Iris pigment epithelial cell (primary cell): ENCODE results near the gene MAEA.
"Not testable (repeated sequence)": the region's sequence is repeated elsewhere in the genome, so short reads cannot be mapped to it uniquely, and the experiment has no call there.

Experiments
- DNase-seq: peaks from one replicate; pipeline ENCODE4 v3.0.0-alpha.2; 2011; ENCODE audit warnings: low read depth

MAEA gene

DNA sequence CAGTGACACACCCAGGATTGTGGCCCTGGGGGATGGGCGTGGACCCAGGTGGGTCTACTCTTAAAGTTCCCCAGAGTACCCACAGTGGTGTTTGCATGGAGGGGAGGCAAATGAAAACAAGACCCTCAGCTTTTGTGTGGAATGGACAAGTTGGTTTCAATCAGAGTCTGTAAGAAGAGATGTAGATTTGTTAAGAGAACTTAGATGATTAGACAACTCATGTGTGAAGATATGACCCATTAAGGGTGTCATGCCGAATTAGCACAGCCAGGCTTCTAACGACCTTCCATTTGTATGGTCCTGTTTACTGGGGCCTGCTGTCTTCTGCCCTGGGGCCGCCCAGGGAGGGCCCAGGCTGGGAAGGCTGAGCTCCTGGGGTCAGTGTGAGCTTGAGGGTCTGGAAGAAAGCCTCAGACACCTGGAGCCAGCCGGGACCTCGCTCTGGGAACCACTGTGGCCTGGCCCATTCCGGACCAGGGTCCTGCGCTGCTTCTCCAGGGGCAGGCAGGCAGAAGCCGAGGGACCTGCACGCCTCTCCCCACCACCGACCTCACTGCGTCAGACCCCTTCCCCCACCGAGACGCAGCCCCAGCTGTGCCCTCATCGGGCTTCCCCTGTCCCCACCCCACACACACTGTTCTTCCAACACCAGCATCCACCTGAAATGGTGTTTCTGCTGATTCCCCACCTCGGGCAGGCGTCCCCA is 77.7 kb downstream of the MAEA start:
- DNase-seq: no peak

DNA sequence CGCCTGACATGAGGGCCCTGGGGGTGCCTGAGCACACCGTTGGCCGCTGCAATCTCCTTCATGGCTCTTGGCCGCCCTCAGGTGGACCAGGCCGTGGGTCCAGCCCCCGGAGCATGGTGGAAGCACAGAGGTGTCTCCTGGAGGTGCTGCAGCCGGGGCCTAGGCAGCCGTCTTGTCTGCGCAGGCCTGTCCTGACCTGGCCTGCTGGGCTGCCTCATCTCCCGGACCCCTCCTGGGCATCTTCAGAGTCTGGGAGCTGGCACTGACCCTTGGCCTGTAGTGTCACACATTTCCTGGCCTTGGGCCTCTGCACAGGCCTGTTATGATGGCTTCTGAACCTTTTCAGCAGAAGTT is 78.2 kb downstream of the MAEA start:
- no peak for DNase-seq

DNA sequence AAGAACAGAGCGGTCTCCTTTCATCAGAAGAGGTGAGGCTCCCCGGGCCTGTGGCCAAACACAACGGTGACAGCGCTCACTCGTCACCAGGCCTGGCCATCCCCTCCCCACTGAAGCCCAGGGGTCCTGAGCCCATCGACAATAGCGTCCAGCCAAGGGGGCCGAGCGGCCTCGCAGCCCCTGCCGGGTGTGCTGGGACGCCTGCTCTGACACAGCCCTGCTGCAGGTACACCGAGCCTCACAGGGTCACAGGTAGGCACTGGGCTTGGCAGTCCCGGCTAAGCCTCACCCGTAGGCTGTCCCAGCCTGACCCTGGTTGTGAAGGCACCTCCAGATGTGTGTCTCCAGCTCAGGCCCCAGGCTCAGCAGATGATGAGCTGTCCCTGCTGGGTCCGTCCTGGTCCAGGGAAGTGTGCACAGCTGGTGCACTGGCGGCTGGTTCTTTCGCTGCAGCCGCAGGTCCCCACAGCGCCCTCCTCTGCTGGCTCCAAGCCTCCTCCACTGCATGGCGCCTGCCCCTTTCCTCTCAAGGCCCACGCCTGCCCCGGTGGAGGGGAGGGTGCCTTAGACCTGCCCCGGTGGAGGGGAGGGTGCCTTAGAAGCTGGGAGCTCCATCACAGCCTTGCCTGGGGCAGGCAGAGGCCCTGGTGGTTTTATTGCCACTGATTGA is 78.9 kb downstream of the MAEA start:
- no peak for DNase-seq

DNA sequence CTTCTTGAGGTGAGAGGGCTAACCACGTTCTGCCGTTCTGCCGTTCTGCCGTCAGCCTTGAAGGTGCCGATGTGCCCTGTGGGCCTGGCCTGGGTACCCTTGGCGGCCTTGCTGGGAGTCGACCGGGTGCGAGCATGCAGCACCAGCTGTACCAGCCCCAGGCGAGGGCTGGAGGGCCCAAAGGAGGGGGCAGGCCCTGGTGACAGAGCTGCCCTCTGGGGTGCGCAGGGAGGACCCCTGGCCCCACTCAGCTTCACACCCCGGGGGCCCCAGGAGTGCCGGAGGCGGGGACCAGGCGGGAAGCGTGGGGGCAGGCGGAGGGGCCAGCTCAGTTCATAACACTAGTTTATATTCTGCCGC is 79.4 kb downstream of the MAEA start:
- no peak for DNase-seq

DNA sequence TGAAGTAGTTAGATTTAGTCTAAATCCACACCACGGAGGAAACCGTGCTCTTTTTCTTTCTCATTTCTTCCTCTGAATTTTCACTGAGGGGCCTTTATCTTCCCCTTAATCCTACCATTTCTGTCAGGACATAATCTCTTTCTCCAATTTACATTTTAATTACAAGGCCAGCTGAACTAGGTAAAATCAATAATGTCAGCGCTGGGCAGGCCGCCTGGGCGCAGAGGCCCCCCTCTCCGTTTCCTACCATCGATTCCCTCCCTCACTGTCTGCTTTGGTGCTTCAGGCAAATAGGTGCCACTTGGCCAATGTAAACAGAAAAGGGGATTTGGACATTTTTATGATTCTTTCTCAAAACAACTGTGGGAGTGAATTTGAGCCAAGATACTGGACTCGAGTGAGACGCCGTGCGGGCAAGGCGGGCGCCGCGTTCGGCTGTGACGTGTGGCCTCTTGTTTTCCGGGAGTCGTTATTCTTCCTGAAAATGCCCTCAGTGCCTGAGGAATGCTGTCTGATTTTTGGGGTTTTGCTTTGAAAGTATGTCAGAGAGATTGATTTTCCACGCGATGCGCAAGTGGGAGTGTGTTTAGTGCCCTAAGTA is 79.9 kb downstream of the MAEA start:
- DNase-seq: no peak

DNA sequence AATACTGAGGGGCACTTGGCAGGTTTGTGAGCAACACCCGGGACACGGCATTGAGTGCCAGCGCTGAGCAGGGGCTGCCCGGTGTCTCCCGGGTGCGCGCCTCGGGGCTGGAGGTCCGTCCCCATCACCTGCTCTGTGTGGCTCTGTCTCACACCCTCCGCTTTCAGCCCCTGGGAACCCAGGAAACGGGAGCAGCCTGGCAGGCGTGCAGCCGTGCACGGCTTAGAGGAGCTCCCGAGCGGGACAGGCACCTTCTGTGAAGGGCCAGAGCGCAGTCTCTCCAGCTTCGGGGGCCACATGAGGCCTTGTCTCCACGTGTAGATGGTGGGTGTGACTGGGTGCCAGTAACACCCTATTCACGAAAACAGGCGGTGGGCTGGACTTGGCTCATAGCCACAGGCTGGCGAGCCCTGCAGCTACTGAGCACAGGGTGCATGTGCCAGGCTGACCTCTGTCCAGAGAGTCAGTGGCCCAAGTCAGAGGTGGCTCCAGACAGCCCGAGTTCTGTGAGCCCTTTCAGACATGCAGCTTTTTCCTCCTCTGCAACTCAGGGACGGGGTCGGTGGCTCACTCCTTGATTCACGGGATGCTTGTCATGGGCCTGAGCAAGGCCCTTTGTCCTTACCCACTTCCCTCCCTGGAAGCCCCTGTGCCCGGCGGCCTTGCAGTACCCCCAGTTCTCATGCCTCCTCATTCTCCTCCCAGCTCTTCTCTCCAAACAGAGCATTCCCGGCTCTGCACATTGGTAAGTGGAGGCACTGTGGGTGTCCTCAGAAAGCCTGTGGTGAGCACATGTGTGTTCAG is 80.8 kb downstream of the MAEA start:
- DNase-seq: no peak

DNA sequence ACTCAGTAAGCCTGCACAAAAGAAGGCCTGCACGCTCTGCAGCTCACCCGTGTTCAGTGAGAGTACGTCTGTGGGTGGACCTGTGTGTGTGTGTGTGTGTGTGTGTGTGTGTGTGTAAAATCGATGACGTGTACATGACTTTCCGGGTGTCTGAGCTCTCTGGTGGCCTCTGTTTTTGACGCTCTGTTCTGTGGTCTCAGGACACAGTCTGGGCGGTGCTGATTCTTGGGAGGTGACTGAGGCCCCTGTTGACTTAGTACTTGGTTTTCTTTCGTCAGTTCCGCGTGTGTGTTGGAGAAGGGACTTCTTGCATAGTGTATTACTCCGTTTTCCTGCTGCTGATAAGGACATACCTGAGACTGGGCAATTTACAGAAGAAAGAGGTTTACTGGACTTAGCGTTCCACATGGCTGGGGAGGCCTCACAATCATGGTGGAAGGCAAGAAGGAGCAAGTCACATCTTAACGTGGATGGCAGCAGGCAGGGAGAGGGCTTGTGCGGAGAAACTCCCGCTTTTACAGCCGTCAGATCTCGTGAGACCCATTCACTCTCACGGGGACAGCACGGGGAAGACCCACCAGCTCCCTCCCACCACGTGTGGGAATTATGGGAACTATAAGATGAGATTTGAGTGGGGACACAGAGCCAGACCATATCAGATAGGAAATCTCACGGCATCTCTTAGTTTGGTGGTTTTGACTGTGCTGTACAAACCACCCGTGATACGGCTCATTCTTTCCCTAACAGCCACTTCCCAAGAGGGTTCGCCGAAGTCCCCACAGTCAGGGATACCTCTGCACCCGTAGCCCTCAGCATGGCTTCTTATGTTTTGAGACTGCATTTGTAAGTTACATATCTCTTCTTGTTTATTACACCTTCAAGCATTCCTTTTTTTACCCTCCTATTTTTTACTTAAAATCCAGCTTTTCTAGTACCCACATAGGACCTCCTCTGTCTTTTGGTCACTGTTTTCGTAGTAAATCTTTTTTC is 81.8 kb downstream of the MAEA start:
- no peak for DNase-seq

DNA sequence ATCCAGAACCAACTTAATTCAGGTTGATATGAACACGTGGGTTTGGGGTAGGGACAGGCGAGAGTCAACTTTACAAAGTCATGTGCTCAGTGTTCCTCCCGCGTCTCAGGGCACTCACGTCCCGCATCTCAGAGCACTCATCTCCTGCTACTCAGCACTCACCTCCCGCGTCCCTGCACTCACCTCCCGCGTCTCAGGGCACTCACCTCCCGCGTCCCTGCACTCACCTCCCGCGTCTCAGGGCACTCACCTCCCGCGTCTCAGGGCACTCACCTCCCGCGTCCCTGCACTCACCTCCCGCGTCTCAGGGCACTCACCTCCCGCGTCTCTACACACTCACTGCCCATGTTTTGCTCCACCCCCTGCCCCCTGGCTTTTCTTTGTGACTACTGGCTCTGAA is 82.9 kb downstream of the MAEA start:
- not testable (repeated sequence) for DNase-seq

DNA sequence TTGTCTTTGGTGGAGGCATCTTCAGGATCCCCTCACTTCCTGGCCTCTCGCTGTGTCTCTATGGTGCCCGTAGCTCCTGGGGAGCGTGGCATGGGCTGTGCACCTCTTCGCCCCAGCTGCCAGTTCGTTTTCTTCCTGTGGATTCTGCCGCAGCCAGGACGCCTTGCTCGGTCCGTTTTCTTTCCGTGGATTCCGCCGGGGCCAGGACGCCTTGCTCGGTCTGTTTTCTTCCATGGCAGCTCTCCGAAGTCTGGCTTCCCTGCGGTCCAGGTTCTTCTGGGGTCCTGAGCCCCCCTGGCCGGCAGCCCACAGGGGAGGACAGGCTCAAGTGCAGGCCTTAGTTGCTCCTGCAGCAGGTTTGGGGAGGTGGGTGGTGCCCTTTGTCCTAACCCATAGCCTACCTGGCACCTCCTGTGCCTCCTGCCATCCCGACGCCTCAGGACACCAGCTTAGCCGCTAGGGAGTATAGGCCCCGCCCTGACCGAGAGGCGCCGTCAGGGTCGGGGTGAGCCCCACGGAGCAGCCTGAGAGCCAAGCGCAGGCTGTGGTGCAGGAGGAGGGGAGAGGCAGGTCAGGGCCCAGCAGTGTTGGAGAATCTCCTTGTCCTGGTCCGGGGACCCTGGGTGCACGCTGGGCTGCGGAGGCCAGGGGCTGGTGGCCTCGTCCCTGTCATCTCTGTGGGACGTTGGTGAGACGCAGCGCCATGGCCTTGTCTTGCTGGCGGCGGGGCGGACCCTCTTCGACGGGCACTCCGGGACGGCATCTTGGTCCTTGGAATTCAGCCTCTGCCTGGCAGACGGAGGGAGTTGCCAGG is 84.4 kb downstream of the MAEA start:
- no peak for DNase-seq

DNA sequence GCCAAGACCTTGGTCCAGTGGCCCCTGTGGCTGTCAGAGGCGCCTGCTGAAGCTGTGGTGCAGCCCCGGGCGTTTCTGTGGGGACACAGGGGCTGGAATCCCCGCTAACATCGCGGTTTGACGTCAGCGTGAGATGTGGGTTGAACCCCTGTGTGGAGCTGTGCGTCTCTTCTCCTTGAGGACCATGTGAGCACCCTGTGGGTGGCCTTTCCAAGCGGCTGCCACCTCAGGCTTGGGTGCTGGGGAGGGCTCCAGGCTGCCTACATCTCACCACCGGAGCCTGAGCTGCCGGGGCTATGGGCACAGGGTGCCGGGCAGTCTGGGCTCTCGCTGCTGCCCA is 85.0 kb downstream of the MAEA start:
- DNase-seq: no peak

DNA sequence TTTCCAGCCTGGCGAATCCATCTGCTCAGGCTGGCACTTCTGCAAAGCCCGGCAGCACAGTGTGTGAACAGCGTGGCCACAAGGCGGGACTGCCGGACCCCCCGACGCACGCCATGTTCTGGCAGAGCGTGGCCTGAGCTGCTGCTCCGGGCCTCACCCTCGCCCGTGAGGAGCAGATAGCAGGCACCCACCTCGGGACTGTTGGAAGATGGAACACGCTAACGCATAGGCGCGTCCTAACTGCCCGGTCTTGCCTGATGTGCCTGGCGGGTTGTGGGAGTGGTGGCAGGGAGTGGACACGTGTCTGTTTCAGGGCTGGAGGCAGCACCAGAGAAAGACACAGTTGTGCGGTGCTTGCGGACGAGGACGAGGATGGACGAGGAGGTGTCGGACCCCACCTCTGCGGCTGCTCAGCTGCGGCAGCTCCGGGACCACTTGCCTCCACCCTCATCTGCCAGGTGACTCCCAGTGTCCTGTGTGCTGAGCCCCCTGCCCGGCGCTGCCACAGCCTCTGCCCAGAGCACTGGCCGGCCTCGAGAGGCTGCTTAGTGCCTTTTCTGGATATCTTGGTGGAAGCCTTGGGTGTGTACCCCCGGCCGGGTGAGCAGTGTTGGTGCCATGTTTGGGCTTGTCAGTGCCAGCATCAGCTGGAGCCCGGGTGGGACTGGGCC is 85.5 kb downstream of the MAEA start:
- no peak for DNase-seq

DNA sequence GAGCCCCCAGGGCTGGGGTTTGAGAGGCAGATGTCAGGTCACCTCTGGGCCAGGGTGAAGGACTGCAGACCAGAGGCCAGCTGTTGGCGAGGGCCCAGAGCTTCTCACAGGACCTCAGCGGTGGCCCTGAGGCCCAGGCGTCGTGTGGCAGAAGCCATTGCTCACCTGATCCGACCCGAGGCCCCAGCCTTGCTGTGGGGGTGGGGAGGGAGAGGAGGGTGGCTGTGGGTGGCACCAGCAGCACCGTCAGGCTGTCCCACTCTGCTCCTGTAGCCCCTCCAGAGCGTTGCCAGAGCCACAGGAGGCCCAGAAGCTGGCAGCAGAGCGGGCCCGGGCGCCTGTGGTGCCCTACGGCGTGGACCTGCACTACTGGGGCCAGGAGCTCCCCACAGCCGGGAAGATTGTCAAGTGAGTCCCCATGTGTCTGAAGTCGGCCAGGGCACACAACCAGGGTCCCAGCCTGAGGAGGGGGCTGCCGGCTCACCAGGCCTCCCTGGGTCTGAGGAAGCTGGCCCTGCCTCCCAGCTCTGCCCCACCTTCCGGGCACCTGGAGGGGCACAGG is 86.2 kb downstream of the MAEA start:
- no peak for DNase-seq

DNA sequence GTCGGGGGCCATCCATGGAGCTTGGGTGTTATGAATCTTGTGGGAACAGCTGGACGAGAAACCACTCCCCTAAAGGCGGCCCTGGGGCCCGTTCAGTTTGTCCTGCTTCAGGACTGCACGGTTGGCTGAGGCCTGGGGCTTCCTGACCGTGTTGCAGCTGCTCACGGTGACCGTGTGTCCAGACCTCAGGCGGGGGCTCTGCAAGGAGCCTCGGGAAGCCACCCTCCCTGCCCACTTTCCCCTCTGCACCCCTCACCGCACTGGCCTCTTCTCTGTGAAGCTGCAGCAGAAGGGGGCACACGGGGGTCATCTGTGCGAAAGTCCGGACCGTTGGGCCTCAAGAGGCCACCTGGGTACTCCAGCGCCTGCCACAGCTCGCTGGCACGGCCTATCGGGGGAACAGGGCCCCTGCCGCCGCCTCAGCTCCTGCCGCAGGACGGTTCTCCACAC is 86.7 kb downstream of the MAEA start:
- DNase-seq: no peak

DNA sequence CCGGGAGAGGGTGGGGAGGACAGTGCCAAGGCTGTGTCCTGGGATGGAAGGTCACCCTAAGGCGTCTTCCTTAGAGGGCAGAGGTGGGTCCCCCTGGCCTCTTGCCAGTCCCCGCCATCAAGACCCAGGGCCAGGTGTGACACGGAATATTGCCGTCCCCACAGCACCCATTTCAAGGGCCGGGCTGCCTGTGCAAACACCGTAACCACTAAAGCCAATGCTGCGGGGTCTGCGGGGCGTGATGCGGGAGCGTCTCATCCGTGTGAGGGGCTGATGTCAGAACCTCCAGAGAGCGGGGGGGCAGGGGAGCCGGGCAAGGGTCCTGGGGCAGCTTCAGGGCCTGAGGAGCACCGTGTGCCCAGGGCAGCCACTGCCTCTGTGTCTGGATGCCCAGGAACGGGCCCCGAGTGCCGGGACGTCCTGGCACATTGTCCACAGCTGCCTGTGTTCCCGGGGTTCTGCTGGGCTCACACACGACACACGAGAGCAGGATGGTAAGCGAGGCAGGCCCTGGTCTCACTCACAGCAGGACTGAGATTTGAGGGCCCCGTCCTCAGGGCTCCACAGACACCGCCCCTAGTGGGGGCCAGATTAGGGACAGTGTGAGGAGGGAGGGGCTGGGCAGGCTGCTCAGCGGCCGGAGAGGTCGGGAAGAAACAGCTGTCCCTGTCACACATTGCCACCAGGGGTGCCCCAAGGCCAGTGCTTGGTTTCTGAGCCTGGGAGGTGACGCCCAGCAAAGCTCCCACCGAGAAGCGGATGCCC is 87.3 kb downstream of the MAEA start:
- DNase-seq: no peak

DNA sequence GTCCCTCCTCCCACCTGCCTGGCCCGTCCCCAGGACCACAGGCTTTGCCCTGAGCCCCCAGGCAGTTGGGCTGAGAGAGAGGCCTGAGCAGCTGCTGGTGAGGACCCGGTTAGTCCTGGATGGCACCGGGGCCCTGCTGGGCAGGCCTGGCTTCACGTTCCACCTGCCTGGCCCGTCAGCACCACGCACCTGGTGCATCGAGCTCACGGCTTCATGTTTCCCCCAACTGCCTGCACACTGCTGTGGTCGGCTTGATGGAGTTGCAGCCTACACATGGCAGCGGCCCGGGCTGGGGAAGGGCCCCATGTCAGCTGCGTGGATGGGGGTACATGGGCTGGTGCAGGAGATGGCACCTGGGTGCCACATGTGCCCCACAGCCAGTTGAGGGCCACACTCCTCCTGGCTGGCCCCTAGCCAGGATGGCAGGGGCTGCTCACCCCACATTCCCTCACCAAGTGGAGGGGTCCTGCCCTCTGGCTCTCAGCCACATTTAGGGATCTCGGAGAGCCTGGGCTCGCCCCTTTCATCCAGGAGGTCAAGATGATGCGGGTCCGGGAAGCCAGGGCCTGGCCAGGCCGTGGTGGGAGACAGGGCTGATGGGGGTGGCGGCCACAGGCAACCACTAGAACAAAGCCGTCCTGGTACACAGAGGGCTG is 88.0 kb downstream of the MAEA start:
- DNase-seq: no peak

DNA sequence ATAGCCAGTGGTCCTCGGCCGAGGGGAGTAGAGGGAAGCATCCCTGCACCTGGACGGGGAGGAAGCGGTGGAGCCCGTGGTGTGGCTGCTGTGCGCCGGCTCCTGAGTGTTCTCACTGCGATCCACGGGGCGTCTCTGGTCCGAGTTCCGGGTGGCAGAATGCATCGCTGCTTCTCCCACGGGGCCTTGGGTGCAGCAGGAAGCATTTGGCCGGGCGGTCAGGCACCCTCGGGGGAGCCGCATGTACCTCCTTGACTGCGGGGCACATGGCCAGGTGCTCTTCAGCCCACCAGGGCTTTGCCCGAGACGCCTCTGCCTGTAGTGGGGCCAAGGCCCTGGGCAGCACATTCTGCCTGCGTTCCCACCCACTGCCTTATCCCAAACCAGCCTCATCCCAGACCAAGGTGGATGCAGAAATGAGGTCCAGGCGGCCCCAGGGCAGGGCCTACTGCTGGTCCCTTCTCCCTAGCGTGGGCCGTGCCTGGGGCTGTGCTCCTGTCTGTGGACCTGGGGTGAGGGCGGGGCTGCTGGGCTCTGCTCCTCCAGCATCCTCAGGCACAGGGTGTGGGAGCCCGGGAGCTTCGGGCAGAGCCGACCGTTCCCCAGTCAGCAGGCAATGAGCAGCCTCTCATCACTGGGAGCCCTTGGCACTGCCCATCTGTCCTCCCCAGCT is 89.0 kb downstream of the MAEA start:
- DNase-seq: no peak

DNA sequence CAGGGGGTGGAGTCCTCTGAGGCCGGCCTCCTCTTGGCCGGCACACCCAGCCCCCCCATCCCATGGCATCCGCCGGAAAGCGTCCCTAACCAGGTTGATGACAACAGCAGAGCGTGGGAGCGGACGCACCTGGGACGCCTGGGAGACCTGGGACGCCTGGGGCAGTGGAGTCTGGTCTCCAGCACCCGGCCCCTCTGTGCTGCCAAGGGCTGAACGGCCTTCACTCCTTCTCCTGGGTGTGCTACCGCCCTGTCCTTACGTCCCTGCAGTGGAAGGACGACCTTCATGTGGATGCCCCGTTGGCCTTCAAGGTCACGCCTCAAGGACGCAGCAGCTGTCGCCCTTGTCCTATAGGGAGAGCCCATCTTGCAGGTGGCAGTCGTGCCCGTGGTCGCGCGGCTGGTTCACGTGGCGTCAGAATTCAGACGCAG is 89.7 kb downstream of the MAEA start:
- DNase-seq: no peak

DNA sequence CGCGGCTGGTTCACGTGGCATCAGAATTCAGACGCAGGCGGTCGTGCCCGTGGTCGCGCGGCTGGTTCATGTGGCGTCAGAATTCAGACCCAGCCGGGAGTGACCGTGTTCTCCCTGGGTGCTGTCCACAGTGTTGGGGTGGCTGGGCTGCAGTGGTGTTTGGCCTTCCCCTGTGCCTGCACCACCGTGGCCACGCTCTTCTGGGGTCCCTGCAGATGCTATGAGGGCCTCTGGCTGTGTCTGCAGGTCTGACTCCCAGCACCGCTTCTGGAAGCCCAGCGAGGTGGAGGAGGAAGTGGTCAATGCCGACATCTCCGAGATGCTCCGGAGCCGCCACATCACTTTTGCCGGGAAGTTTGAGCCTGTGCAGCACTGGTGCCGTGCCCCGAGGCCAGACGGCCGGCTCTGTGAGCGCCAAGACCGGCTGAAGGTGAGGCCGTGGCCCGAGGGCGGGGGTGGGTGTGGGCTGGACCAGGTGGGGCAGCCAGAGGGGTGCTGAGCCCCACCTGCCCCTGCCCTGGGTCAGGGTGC is 90.2 kb downstream of the MAEA start:
- no peak for DNase-seq
